Ovary (tissue), 9 donors: ENCODE results near the gene ANXA4. TPM values are rescaled to one million over a fixed set of nuclear protein-coding genes. Genes with fewer than 3 reads are reported as not detected.
A peak's percentile ranks its signal among the peaks of the same experiment; 100 is the strongest.

Experiments used
- DNase-seq, 5 donors: peaks; one replicate each; pipeline ENCODE4 v3.0.0-alpha.2; 2019 to 2020
- H3K27ac ChIP-seq, 2 donors: fragments of 200-600 bp; one replicate each; pipeline versions ENCODE4 v1.5.1 to v1.8.0; 2019 to 2022
- H3K27me3 ChIP-seq: fragments of 200-600 bp; one replicate; pipeline ENCODE4 v1.8.0; 2022
- H3K36me3 ChIP-seq: fragments of 200-600 bp; sonication (generic); one replicate; pipeline ENCODE4 v1.5.1; 2019
- H3K4me1 ChIP-seq: one replicate; pipeline ENCODE4 v1.8.1; 2013; ENCODE audit warnings: mild to moderate bottlenecking, moderate library complexity; ENCODE audit not compliant: insufficient read depth
- H3K4me3 ChIP-seq: fragments of 200-600 bp; sonication (generic); one replicate; pipeline ENCODE4 v1.5.1; 2017
- H3K9me3 ChIP-seq, 2 donors: fragments of 200-600 bp in 1 of 2; sonication (generic) in 1 of 2; one replicate each; pipeline versions ENCODE4 v1.5.1 to v1.8.1; 2013 to 2019; ENCODE audit warnings: mild to moderate bottlenecking in 1 of 2, moderate library complexity in 1 of 2
- EP300 ChIP-seq: sonication (generic); formaldehyde crosslinking; IDR thresholded peaks from one replicate; pipeline ENCODE4 v1.6.1; 2017; ENCODE audit warnings: antibody characterized with exemption
- POLR2A ChIP-seq: fragments of 450-650 bp; IDR thresholded peaks from one replicate; pipeline ENCODE4 v1.6.1; 2017; ENCODE audit warnings: antibody characterized with exemption, mild to moderate bottlenecking, moderate library complexity
- WGBS, 3 donors: extraction: QIAGEN DNeasy Blood & Tissue Kit in 1 of 3; methylation state at CpG; one replicate each; pipeline versions ENCODE4 v1.1.5 to v1.1.7; 2013 to 2017; 5-methylcytosine and 5-hydroxymethylcytosine counted together
- intact Hi-C, 4 donors: fragments of 100-400 bp; cut with DNase I; formaldehyde crosslinking; loops; one replicate each; pipeline versions ENCODE4 v1.11.0 to v1.15.1; 2022 to 2023
- polyA plus RNA-seq, 2 donors: library from polyadenylated mRNA; stranded (reverse); fragments of 200-250 nt in 1 of 2; fragments of 350-450 nt in 1 of 2; fragmentation: Illumina TruSeq in 1 of 2; extraction: RNeasy Lipid Tissue Mini Kit (QIAGEN cat#74804) in 1 of 2; gene quantifications; one replicate each; pipeline ENCODE4 v1.2.3, GENCODE V29; 2013 to 2014
- total RNA-seq, 7 donors: library from RNA; depleted of rRNA in 2 of 7; stranded (reverse); fragments of >200 nt in 2 of 7; fragmentation: NEBNext Ultra II Directional in 3 of 7; extraction: Animal tissue kit (Norgen Biotek cat#: 25700) in 3 of 7; gene quantifications; one replicate each; pipeline versions ENCODE4 v1.1.0 to v1.2.4, GENCODE V29; 2016 to 2023
- TF ChIP-seq, protein P1 (sequence below), 3 donors: fragments of 450-650 bp in 2 of 3; fragments of 200-600 bp in 1 of 3; IDR thresholded peaks; one replicate each; pipeline versions ENCODE4 v1.5.1 to v1.8.0; 2016 to 2022; ENCODE audit warnings: antibody characterized with exemption in 3 of 3, mild to moderate bottlenecking in 1 of 3
- donor health status: DM: no; HTN: no; CAD: no; lungs with moderate emphysema.
- donor health status: DM: no; HTN: no; CAD: no.
- donor health status: Bipolar disorder and iron deficiency.
- donor health status: DM: yes; HTN: yes; CAD: no.
- donor health status: DM: no; HTN: no; CAD: no.
- donor health status: DM: yes; HTN: yes; CAD: no.

The ANXA4 gene
- total and polyA plus RNA-seq, 9 donors, result 25.4 to 89.7 (median 73.3) TPM

DNA sequence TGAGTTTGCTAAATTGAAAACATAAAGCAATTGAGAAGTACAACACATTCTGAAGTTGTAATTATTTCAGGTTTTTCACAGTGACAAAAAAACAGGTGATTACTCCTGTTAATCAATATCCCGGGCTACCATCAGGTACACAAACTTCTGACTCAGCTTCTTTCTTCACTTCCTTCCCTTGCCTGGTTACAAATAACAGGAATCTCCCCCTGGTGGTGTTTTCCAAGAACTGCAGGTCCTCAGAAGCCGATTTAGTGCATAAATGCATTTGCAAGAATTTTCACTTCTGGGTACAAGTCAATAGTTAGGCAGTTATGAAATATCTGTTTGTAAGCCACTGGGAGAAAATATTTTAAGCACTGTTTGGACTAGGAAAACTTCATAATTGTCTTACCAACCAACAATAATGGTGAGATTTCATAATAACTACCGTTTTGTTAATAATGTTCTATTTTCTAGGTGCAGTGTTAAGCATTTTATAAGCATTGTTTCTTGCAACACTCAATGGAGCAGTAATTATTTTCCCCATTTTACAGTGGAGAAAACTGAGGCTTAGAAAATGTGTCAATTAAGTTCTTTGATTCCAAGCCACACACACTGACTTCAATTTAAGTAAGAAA is 75.1 kb downstream of the ANXA4 start:
- H3K4me3 ChIP-seq, result no peak overlapping the region
- intact Hi-C loops, result loop anchor here in 3 of 4 donors (1.0 to 2.0 kb wide), 2 partner anchors 92 to 93 kb away; no protein-coding TSS in a partner anchor
- 15 to 22% (median 20%) methylated on average over 3 of the region's 3 CpGs for WGBS, 3 donors
- no peaks in the 10 kb centered on the region for H3K4me1 ChIP-seq
- no peak overlapping the region for H3K27ac ChIP-seq
- H3K9me3 ChIP-seq, result no peaks in the 10 kb centered on the region
- DNase-seq, result peak in 4 of 5 donors; percentile 46 to 87 (median 62)
- no peaks in the 10 kb centered on the region for H3K36me3 ChIP-seq
- H3K27me3 ChIP-seq, result no peaks in the 10 kb centered on the region
- TF ChIP-seq, protein P1, sequence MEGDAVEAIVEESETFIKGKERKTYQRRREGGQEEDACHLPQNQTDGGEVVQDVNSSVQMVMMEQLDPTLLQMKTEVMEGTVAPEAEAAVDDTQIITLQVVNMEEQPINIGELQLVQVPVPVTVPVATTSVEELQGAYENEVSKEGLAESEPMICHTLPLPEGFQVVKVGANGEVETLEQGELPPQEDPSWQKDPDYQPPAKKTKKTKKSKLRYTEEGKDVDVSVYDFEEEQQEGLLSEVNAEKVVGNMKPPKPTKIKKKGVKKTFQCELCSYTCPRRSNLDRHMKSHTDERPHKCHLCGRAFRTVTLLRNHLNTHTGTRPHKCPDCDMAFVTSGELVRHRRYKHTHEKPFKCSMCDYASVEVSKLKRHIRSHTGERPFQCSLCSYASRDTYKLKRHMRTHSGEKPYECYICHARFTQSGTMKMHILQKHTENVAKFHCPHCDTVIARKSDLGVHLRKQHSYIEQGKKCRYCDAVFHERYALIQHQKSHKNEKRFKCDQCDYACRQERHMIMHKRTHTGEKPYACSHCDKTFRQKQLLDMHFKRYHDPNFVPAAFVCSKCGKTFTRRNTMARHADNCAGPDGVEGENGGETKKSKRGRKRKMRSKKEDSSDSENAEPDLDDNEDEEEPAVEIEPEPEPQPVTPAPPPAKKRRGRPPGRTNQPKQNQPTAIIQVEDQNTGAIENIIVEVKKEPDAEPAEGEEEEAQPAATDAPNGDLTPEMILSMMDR (IDR thresholded peaks at IDR 0.05), result peak; percentile 72 to 93 (median 86)
- no peak for TF ChIP-seq EP300

DNA sequence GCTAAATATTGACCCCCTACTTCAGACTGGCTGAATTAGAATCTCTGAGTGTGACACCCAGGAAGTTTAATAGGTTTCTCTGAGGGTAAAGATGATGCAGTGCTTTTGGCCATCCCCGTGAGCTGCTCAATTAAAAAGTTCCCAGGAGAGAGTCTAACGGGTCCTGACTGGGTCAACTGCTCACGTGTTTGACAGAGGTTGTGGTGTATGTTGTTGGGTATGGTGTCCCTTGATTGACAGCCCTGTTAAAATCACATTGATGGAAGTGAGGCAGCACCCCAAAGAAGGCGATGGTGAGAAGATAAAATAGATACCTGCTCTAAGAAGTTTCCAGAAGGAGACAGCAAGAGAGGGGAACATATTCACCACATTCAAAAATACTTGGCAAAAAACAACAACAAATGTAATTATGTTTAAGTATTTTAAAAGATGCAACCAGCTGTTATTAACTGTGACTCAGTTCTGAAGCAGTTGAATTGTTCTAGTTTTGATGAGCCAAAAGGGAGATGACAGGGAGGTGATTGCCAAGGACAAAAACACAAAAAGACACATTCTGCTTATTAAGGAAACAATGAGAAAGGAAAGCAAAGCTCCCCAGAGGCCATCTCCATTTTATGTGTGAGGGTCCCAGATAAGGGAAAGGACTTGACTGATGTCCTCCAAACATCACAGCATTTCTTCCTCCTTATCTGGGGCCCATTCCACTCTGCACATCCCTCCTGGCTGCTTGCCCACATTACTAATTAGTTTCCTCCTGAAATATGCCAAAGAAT is 76.0 kb downstream of the ANXA4 start:
- intact Hi-C loops, result loop anchor here in 3 of 4 donors (1.0 to 2.0 kb wide), 2 partner anchors 93 to 94 kb away; no protein-coding TSS in a partner anchor
- DNase-seq, result no peak
- H3K36me3 ChIP-seq, result no peaks in the 10 kb centered on the region
- no peaks in the 10 kb centered on the region for H3K9me3 ChIP-seq
- 68 to 76% (median 71%) methylated on average over 4 of the region's 4 CpGs for WGBS, 3 donors
- H3K27me3 ChIP-seq, result no peaks in the 10 kb centered on the region
- no peak for TF ChIP-seq EP300
- TF ChIP-seq, protein P1 (IDR thresholded peaks at IDR 0.05), result no peak
- no peak for TF ChIP-seq POLR2A
- H3K4me3 ChIP-seq, result no peak overlapping the region
- no peak overlapping the region for H3K27ac ChIP-seq
- no peaks in the 10 kb centered on the region for H3K4me1 ChIP-seq

DNA sequence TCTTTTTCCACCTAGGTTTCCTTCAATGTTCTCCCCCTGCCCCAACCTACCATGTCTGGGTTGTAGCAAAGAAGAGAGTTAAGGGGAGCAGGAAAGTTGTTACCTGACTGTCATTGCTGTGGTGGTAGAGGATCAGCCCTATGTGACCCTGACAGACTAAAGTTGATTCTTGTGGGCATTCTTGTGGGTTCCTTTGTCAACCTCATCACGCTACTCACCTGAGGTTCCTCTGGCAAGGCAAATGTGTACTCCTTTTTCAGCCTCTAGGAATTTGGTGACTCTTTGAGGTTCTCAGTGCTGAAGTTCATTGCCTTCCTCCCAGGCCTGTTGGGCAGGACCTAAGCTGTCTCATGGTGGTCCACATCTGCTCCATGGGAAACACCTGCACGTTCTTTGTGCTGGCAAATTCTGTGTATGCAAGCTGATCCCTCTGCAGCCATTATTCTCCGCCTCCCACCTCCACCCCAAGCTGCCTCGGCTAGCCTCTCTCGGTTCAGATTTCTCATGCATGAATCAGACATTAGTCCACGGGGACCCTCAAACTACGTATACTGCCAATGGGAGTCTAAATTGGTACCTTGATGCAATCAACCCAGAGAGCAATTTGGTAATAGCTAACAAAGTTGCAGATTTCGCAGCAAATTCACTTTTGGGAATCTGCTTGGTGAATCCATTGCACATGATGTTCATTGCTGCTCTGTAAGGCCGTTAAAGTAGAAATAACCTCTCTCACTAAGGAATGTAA is 86.0 kb downstream of the ANXA4 start:
- Histone ChIP-seq H3K9me3 (no peaks in the 10 kb centered on the region), H3K4me3 (no peak overlapping the region), H3K4me1 (peaks cover 12% of the 10 kb centered on the region), H3K36me3 (no peaks in the 10 kb centered on the region), H3K27ac (no peak overlapping the region), H3K27me3 (no peaks in the 10 kb centered on the region)
- intact Hi-C loops, result no loop called here
- WGBS, 3 donors, result 81 to 85% (median 84%) methylated on average over 9 of the region's 9 CpGs
- DNase-seq, result no peak
- TF ChIP-seq EP300 (no peak), POLR2A (no peak)
- TF ChIP-seq, protein P1 (IDR thresholded peaks at IDR 0.05), result no peak

DNA sequence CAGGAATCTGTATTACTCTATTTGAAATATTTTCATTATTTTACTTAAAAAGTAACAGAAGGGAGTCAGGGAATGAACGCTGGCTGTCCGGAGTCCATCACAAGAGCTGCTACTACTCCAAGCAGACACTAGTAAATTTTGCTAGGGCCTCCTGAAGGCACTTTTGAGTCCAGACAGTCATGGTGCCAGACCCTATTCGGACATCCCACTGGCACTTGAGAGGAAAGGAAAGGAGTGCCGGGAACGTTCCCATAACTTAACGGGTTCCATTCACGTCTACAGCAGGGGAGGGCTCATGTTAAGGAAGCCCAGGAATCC is 87.0 kb downstream of the ANXA4 start:
- peaks cover 12% of the 10 kb centered on the region for H3K4me1 ChIP-seq
- 2 to 5% (median 3%) methylated on average over 7 of the region's 7 CpGs for WGBS, 3 donors
- peak overlapping the region; percentile 84 for H3K4me3 ChIP-seq
- no peaks in the 10 kb centered on the region for H3K27me3 ChIP-seq
- intact Hi-C loops, result no loop called here
- TF ChIP-seq POLR2A, result no peak
- TF ChIP-seq, protein P1 (IDR thresholded peaks at IDR 0.05), result no peak
- TF ChIP-seq EP300, result no peak
- H3K9me3 ChIP-seq, result no peaks in the 10 kb centered on the region
- H3K27ac ChIP-seq, result peak overlapping the region; percentile 84 to 86
- no peak for DNase-seq
- H3K36me3 ChIP-seq, result no peaks in the 10 kb centered on the region
